Activated CD4-positive, alpha-beta T cell treated with anti-CD3 and anti-CD28 coated beads, Interleukin-2, amount 50 U/mL, for 24 hours (primary cell): ENCODE measurements around the gene AP1S1.

Experiments used
- DNase-seq, 2 donors: peaks; one replicate each; pipeline ENCODE4 v3.0.0-alpha.2; 2020; ENCODE audit warnings: low read depth in 1 of 2, low spot score in 1 of 2

The AP1S1 gene

GRCh38 chr7:101169838-101170551 lies 15.7 kb downstream of the AP1S1 start:
- DNase-seq, result peak; percentile 61 to 67

GRCh38 chr7:101170617-101171441 lies 16.6 kb downstream of the AP1S1 start:
- no peak for DNase-seq

GRCh38 chr7:101171442-101171837 lies 17.2 kb downstream of the AP1S1 start:
- no peak for DNase-seq

- DNase-seq, result no peak
Observed at GRCh38 chr7:101172005-101172853, 18.0 kb downstream of the AP1S1 start.

GRCh38 chr7:101172854-101173751 lies 18.8 kb downstream of the AP1S1 start:
- no peak for DNase-seq

- peak in 1 of 2 donors; percentile 42 for DNase-seq
Observed at GRCh38 chr7:101173752-101174244, 19.5 kb downstream of the AP1S1 start.

- DNase-seq, result no peak
Observed at GRCh38 chr7:101174322-101174854, 20.1 kb downstream of the AP1S1 start.

GRCh38 chr7:101175664-101176063 lies 21.4 kb downstream of the AP1S1 start:
- DNase-seq, result no peak

GRCh38 chr7:101177644-101178043 lies 23.4 kb downstream of the AP1S1 start:
- DNase-seq, result no peak

GRCh38 chr7:101179117-101179516 lies 24.8 kb downstream of the AP1S1 start:
- DNase-seq, result no peak

- DNase-seq, result no peak
Observed at GRCh38 chr7:101179713-101180112, 25.4 kb downstream of the AP1S1 start.

- DNase-seq, result no peak
Observed at GRCh38 chr7:101180130-101180755, 26.0 kb downstream of the AP1S1 start, which contains the start of gene NAT16. Gene NAT16 (minus strand): TSS chr7:101180293. CDS start chr7:101174807, 5,486 bp downstream.

- no peak for DNase-seq
Observed at GRCh38 chr7:101185258-101185839, 31.1 kb downstream of the AP1S1 start.

GRCh38 chr7:101186194-101186593 lies 31.9 kb downstream of the AP1S1 start:
- no peak for DNase-seq

GRCh38 chr7:101186844-101187428 lies 32.7 kb downstream of the AP1S1 start:
- no peak for DNase-seq

GRCh38 chr7:101189109-101189508 lies 34.8 kb downstream of the AP1S1 start:
- no peak for DNase-seq

- DNase-seq, result no peak
Observed at GRCh38 chr7:101195884-101196283, 41.6 kb downstream of the AP1S1 start.

GRCh38 chr7:101197991-101198390 lies 43.7 kb downstream of the AP1S1 start:
- no peak for DNase-seq

- no peak for DNase-seq
Observed at GRCh38 chr7:101198476-101198875, 44.2 kb downstream of the AP1S1 start.
